ENCODE data around the gene NBEA. TPM values are rescaled to one million over a fixed set of nuclear protein-coding genes. Genes with fewer than 3 reads are reported as not detected.

Gene NBEA
- total RNA-seq, 3 donors from 2014 or later (not counting 1 experiment from before 2014, with no cell fraction given): 0.27 to 0.66 (median 0.33) TPM

DNA sequence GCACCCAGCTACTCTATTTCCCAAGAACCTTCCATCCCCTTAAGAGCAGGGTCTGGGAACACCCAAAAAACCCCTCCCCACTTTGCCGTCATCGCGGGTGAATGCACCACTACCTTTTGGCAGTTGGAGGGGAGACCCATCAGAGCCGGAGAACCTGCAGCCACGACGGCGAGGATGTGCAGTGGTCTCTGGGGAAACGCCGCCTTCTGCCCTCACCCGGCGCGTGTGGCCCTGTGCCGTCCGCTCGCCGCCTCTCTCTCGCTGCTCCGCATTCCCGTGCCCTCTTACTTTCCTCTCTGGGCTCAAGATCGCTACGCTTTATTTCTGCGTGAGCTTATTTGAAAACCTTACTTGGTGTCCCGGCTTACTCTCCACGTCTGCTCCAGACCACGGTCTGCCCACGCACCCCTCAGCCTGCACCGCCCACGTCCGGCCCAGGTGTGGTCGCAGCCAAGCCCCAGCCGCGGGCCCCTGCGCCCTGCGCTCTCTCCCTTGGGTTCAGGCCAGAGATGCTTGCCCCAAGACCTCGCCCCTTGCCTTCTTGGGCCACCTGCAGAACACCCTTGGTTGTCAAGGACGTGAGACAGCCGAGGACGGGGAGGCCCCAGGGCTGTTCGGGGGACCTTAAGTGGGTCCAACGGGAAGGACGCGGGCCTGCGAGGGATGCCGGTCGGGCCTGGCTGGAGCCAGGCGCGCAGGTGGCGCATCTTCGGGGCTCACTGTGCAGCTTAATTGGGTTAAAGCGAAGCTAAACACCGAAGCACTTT lies 536.4 kb downstream of the NBEA start:
- Histone ChIP-seq H3K9me3 (ENCODE audit: control insufficient read depth, insufficient read depth, low read length) (peaks cover 3% of the 10 kb centered on the region), H3K4me3 (ENCODE audit: low read length) (no peak overlapping the region), H3K27ac (ENCODE audit: low read length) (no peak overlapping the region), H3K36me3 (ENCODE audit: control insufficient read depth, insufficient read depth, low read length) (no peaks in the 10 kb centered on the region), H3K4me1 (ENCODE audit: control insufficient read depth, insufficient read depth, low read length) (peaks cover 28% of the 10 kb centered on the region), H3K27me3 (ENCODE audit: control insufficient read depth, insufficient read depth, low read length) (peaks cover 63% of the 10 kb centered on the region)
- TF ChIP-seq, protein P1, sequence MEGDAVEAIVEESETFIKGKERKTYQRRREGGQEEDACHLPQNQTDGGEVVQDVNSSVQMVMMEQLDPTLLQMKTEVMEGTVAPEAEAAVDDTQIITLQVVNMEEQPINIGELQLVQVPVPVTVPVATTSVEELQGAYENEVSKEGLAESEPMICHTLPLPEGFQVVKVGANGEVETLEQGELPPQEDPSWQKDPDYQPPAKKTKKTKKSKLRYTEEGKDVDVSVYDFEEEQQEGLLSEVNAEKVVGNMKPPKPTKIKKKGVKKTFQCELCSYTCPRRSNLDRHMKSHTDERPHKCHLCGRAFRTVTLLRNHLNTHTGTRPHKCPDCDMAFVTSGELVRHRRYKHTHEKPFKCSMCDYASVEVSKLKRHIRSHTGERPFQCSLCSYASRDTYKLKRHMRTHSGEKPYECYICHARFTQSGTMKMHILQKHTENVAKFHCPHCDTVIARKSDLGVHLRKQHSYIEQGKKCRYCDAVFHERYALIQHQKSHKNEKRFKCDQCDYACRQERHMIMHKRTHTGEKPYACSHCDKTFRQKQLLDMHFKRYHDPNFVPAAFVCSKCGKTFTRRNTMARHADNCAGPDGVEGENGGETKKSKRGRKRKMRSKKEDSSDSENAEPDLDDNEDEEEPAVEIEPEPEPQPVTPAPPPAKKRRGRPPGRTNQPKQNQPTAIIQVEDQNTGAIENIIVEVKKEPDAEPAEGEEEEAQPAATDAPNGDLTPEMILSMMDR (IDR thresholded peaks at IDR 0.05): no peak
- peak in 1 of 3 donors; percentile 14 for ATAC-seq
- Mint-ChIP-seq H3K4me1 (peaks cover 33 to 34% of the 10 kb centered on the region in 2 donors), H3K27me3 (ENCODE audit: low read depth in 2 of 2) (peaks cover 57 to 59% of the 10 kb centered on the region in 2 donors), H3K9me3 (no peaks in the 10 kb centered on the region), H3K4me3 (peak overlapping the region; percentile 25), H3K27ac (no peak overlapping the region), H3K36me3 (peaks cover 7% of the 10 kb centered on the region)
- intact Hi-C loops (cut with micrococcal nuclease): no loop called here
- DNase-seq: no peak
- WGBS (ENCODE audit: insufficient coverage): 15% methylated on average over 51 of the region's 51 CpGs

DNA sequence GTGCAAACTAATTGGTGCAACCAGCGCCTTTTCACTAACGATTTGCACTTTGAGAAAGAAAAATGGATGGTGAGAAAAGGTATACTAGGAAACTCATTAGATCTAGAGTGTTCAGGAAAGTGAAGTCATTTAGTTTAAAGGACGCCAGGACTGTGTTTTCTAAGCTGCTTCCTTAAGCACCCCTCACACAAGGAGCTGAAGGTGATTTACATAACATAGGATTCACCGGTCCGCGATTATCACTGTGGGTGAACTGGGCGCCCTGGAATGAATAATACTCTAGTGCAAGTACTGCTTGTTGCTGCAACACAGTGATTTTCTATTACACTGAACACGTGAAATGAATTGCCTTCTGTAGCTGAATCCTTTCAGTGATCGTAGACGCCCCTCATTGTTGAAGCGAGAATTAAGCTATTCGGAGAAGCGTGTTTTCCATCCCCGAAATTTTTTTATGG lies 537.0 kb downstream of the NBEA start:
- Mint-ChIP-seq H3K4me3 (no peak overlapping the region), H3K9me3 (no peaks in the 10 kb centered on the region), H3K36me3 (peaks cover 7% of the 10 kb centered on the region), H3K27ac (no peak overlapping the region), H3K27me3 (ENCODE audit: low read depth in 2 of 2) (peaks cover 63% of the 10 kb centered on the region in 2 donors), H3K4me1 (peaks cover 33 to 34% of the 10 kb centered on the region in 2 donors)
- H3K4me1 ChIP-seq (ENCODE audit: control insufficient read depth, insufficient read depth, low read length): peaks cover 28% of the 10 kb centered on the region
- H3K4me3 ChIP-seq (ENCODE audit: low read length): no peak overlapping the region
- H3K9me3 ChIP-seq (ENCODE audit: control insufficient read depth, insufficient read depth, low read length): peaks cover 3% of the 10 kb centered on the region
- intact Hi-C loops (cut with micrococcal nuclease): no loop called here
- no peak overlapping the region for H3K27ac ChIP-seq (ENCODE audit: low read length)
- ATAC-seq (no peak), DNase-seq (no peak)
- WGBS (ENCODE audit: insufficient coverage): 52% methylated on average over 14 of the region's 14 CpGs
- H3K27me3 ChIP-seq (ENCODE audit: control insufficient read depth, insufficient read depth, low read length): peaks cover 63% of the 10 kb centered on the region
- TF ChIP-seq, protein P1 (IDR thresholded peaks at IDR 0.05): no peak
- no peaks in the 10 kb centered on the region for H3K36me3 ChIP-seq (ENCODE audit: control insufficient read depth, insufficient read depth, low read length)

DNA sequence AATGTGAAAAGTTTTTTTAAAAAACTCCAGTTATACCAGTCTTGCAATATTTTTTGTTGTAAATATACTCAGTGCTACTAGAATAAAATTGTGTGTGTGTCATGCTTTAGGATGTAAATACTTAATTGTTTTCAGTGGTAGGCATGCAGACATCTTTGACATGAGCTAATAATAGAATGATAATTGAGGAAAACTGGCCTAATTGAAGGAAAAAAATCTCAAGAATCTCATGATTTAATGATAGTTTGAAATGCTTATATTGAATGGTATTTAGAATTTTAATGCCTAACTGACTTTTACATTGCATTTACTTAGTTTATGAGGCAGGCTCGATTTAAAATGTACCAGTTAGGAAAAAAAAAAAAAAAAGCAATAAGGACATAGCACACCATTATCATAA lies 537.6 kb downstream of the NBEA start:
- Mint-ChIP-seq H3K4me1 (peaks cover 33 to 34% of the 10 kb centered on the region in 2 donors), H3K4me3 (no peak overlapping the region), H3K36me3 (peaks cover 2% of the 10 kb centered on the region), H3K27ac (no peak overlapping the region), H3K9me3 (no peaks in the 10 kb centered on the region), H3K27me3 (ENCODE audit: low read depth in 2 of 2) (peaks cover 58 to 60% of the 10 kb centered on the region in 2 donors)
- no peak for DNase-seq
- Histone ChIP-seq H3K27ac (ENCODE audit: low read length) (no peak overlapping the region), H3K4me1 (ENCODE audit: control insufficient read depth, insufficient read depth, low read length) (peaks cover 28% of the 10 kb centered on the region), H3K27me3 (ENCODE audit: control insufficient read depth, insufficient read depth, low read length) (peaks cover 59% of the 10 kb centered on the region), H3K4me3 (ENCODE audit: low read length) (no peak overlapping the region), H3K36me3 (ENCODE audit: control insufficient read depth, insufficient read depth, low read length) (no peaks in the 10 kb centered on the region), H3K9me3 (ENCODE audit: control insufficient read depth, insufficient read depth, low read length) (peaks cover 3% of the 10 kb centered on the region)
- intact Hi-C loops (cut with micrococcal nuclease): no loop called here
- TF ChIP-seq, protein P1 (IDR thresholded peaks at IDR 0.05): no peak
- WGBS (ENCODE audit: insufficient coverage): no CpG with 5 or more reads among the region's 1 CpG
- no peak for ATAC-seq

All from natural killer cell (primary cell).